Suprapubic skin (tissue), 4 donors: ENCODE results near the gene CSN1S1. TPM values are rescaled to one million over a fixed set of nuclear protein-coding genes. Genes with fewer than 3 reads are reported as not detected.

ENCODE experiments used
- DNase-seq, 2 donors: peaks; one replicate each; pipeline ENCODE4 v3.0.0-alpha.2; 2019; ENCODE audit warnings: low spot score in 2 of 2
- H3K27ac ChIP-seq: fragments of 200-600 bp; sonication (generic); one replicate; pipeline ENCODE4 v1.5.1; 2019
- H3K27me3 ChIP-seq: fragments of 200-600 bp; sonication (generic); one replicate; pipeline ENCODE4 v1.5.1; 2019
- H3K36me3 ChIP-seq: fragments of 200-600 bp; sonication (generic); one replicate; pipeline ENCODE4 v1.5.1; 2019
- H3K4me1 ChIP-seq: fragments of 200-600 bp; sonication (generic); one replicate; pipeline ENCODE4 v1.5.1; 2019
- H3K4me3 ChIP-seq: fragments of 200-600 bp; sonication (generic); one replicate; pipeline ENCODE4 v1.5.1; 2019; ENCODE audit warnings: mild to moderate bottlenecking
- H3K9me3 ChIP-seq: fragments of 200-600 bp; sonication (generic); one replicate; pipeline ENCODE4 v1.5.1; 2019
- EP300 ChIP-seq: sonication (generic); formaldehyde crosslinking; IDR thresholded peaks from one replicate; pipeline ENCODE4 v1.6.1; 2017; ENCODE audit warnings: antibody characterized with exemption
- POLR2A ChIP-seq, 2 donors: fragments of 450-650 bp; IDR thresholded peaks; one replicate each; pipeline ENCODE4 v1.6.1; 2017; ENCODE audit warnings: antibody characterized with exemption in 2 of 2, mild to moderate bottlenecking in 2 of 2, moderate library complexity in 2 of 2
- POLR2AphosphoS5 ChIP-seq, 3 donors: sonication (generic); formaldehyde crosslinking; IDR thresholded peaks; one replicate each; pipeline ENCODE4 v1.6.1; 2017; ENCODE audit warnings: antibody characterized with exemption in 3 of 3
- WGBS: methylation state at CpG from one replicate; pipeline ENCODE4 v1.1.5; 2018; 5-methylcytosine and 5-hydroxymethylcytosine counted together
- total RNA-seq, 4 donors: library from RNA; depleted of rRNA; stranded (reverse); fragments of >200 nt; gene quantifications; one replicate each; pipeline ENCODE4 v1.1.0, GENCODE V29; 2016
- TF ChIP-seq, protein P1 (sequence below), 2 donors: fragments of 200-600 bp in 1 of 2; fragments of 450-650 bp in 1 of 2; sonication (generic) in 1 of 2; IDR thresholded peaks; one replicate each; pipeline ENCODE4 v1.5.1; 2016 to 2019; ENCODE audit warnings: antibody characterized with exemption in 2 of 2, mild to moderate bottlenecking in 1 of 2, moderate library complexity in 1 of 2

Gene CSN1S1
- total RNA-seq, 4 donors from 2014 or later = not detected

DNA sequence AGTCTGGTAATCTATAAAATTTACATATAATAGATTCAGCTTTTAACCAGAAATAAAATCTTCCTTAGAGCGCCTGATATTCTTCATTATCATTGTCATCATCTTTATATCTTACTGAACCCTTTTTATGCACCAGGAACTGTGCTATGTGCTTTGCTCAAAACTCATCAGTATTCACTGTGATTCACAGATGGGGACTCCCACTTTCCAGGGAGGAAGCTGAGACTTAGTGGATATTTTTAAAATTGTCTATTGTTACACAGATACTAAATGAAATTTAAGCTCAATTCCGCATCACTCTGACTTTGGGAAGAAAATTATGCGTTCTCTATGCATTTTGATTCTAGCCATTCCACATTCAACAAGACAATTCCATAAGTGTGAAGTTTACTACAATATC, 36.1 kb upstream of the CSN1S1 start:
- TF ChIP-seq, protein P1, sequence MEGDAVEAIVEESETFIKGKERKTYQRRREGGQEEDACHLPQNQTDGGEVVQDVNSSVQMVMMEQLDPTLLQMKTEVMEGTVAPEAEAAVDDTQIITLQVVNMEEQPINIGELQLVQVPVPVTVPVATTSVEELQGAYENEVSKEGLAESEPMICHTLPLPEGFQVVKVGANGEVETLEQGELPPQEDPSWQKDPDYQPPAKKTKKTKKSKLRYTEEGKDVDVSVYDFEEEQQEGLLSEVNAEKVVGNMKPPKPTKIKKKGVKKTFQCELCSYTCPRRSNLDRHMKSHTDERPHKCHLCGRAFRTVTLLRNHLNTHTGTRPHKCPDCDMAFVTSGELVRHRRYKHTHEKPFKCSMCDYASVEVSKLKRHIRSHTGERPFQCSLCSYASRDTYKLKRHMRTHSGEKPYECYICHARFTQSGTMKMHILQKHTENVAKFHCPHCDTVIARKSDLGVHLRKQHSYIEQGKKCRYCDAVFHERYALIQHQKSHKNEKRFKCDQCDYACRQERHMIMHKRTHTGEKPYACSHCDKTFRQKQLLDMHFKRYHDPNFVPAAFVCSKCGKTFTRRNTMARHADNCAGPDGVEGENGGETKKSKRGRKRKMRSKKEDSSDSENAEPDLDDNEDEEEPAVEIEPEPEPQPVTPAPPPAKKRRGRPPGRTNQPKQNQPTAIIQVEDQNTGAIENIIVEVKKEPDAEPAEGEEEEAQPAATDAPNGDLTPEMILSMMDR (IDR thresholded peaks at IDR 0.05) = no peak
- no peak for DNase-seq
- no peaks in the 10 kb centered on the region for H3K36me3 ChIP-seq
- H3K9me3 ChIP-seq = no peaks in the 10 kb centered on the region
- H3K27ac ChIP-seq = no peak overlapping the region
- H3K27me3 ChIP-seq = no peaks in the 10 kb centered on the region
- WGBS = 93% methylated on average over 3 of the region's 3 CpGs
- H3K4me3 ChIP-seq = no peak overlapping the region
- H3K4me1 ChIP-seq = no peaks in the 10 kb centered on the region

DNA sequence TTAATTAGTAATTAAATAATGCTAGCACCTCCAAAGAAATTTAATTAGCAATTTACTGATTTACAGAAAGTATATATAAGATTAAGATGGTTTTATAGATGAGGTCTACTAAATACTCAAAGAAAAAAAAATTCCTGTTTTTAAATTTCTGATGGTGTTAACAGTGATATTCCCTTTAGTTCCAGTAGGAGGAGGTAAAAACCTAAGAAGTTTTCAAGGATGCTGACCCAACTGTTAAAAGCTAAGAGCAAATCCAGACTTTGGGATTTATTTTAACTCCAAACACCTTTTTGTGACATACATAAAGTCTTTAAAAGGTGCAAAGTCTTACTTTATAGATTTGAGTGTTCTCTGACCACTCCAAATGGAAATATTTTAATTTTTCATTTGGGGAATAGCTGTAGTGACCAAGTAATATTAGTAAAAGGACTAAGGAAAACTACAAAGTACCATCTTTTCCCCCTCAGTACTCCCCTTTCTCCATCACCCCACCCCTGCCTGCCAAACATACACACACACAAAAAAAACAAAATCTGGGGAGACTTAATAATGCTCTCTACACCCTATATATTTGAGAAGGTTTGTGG, 34.2 kb upstream of the CSN1S1 start:
- TF ChIP-seq POLR2AphosphoS5 (IDR thresholded peaks at IDR 0.05) (no peak), EP300 (no peak), POLR2A (IDR thresholded peaks at IDR 0.05) (no peak)
- TF ChIP-seq, protein P1 (IDR thresholded peaks at IDR 0.05) = no peak
- Histone ChIP-seq H3K4me3 (no peak overlapping the region), H3K36me3 (no peaks in the 10 kb centered on the region), H3K4me1 (no peaks in the 10 kb centered on the region), H3K9me3 (no peaks in the 10 kb centered on the region), H3K27me3 (no peaks in the 10 kb centered on the region), H3K27ac (no peak overlapping the region)
- no peak for DNase-seq

DNA sequence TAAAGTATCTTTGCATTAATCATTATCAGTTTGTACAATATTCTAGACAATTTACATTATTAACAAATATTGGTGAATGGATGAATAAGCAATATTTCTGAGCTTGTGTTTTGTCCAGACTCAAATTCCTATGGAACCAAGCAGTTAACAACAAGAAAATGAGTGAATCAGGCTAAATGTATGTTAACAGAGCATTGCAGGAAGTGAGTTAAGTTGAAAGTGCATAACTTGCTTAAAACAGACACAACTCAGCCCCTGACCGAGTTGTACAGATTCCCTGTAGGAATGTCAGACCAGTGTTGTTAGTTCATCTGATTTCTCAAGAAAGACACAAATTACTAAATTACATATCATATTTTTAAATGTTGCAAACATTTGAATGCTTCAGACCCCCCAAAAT, 23.7 kb upstream of the CSN1S1 start:
- Histone ChIP-seq H3K4me1 (no peaks in the 10 kb centered on the region), H3K27ac (no peak overlapping the region), H3K9me3 (no peaks in the 10 kb centered on the region), H3K4me3 (no peak overlapping the region), H3K27me3 (no peaks in the 10 kb centered on the region), H3K36me3 (no peaks in the 10 kb centered on the region)
- TF ChIP-seq POLR2AphosphoS5 (IDR thresholded peaks at IDR 0.05) = no peak
- no peak for TF ChIP-seq POLR2A (IDR thresholded peaks at IDR 0.05)
- TF ChIP-seq EP300 = no peak
- TF ChIP-seq, protein P1 (IDR thresholded peaks at IDR 0.05) = no peak
- no peak for DNase-seq
- WGBS = 66% methylated on average over 1 of the region's 1 CpG

DNA sequence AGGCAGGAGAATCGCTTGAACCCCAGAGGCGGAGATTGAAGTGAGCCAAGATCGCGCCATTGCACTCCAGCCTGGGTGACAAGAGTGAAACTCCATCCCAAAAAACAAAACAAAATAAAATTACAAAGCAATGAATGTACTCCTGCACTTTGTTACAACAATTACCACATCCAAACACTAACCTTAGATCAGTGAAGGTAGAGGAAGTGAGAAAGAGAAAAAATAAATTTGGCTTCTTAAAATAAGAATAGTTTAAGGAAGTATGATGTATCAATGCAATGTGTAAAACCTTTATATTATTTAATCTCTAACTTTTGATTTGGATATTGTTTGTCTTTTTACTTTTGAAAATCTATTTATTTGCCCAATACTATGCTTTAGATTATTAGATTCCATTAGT, 21.7 kb upstream of the CSN1S1 start:
- Histone ChIP-seq H3K4me3 (no peak overlapping the region), H3K27ac (no peak overlapping the region), H3K27me3 (no peaks in the 10 kb centered on the region), H3K4me1 (no peaks in the 10 kb centered on the region), H3K9me3 (no peaks in the 10 kb centered on the region), H3K36me3 (no peaks in the 10 kb centered on the region)
- DNase-seq = no peak
- 94% methylated on average over 4 of the region's 4 CpGs for WGBS
- TF ChIP-seq POLR2AphosphoS5 (IDR thresholded peaks at IDR 0.05) = no peak
- no peak for TF ChIP-seq EP300
- no peak for TF ChIP-seq POLR2A (IDR thresholded peaks at IDR 0.05)
- TF ChIP-seq, protein P1 (IDR thresholded peaks at IDR 0.05) = no peak

- no peak overlapping the region for H3K4me3 ChIP-seq
- no peaks in the 10 kb centered on the region for H3K36me3 ChIP-seq
- H3K4me1 ChIP-seq = no peaks in the 10 kb centered on the region
- H3K27me3 ChIP-seq = no peaks in the 10 kb centered on the region
- H3K9me3 ChIP-seq = no peaks in the 10 kb centered on the region
- DNase-seq = no peak
- H3K27ac ChIP-seq = no peak overlapping the region
- TF ChIP-seq, protein P1 (IDR thresholded peaks at IDR 0.05) = no peak
- no peak for TF ChIP-seq POLR2AphosphoS5 (IDR thresholded peaks at IDR 0.05)
- no peak for TF ChIP-seq EP300
- TF ChIP-seq POLR2A (IDR thresholded peaks at IDR 0.05) = no peak
- WGBS = 76% methylated on average over 2 of the region's 2 CpGs
Observed at GRCh38 chr4:69910016-69910782, 20.7 kb upstream of the CSN1S1 start.
